K562 (cell line): ENCODE data around the gene ZDHHC6. TPM values are rescaled to one million over a fixed set of nuclear protein-coding genes. Genes with fewer than 3 reads are reported as not detected.

Source experiments
- MECOM ChIP-seq: fragments of 250-450 bp; sonication (Bioruptor Pico); IDR thresholded peaks from 2 replicates; pipeline ENCODE4 v1.8.0; 2022; ENCODE audit warnings: inconsistent platforms
- RBM14 ChIP-seq: fragments of 200-400 bp; formaldehyde crosslinking; IDR thresholded peaks from 2 replicates; pipeline ENCODE4 v1.6.1; 2018; ENCODE audit warnings: low read depth, mild to moderate bottlenecking, low read length, moderate library complexity, borderline replicate concordance; ENCODE audit not compliant: insufficient read depth
- SRSF3 ChIP-seq: fragments of 200-400 bp; formaldehyde crosslinking; IDR thresholded peaks from 2 replicates; pipeline ENCODE4 v1.6.1; 2016; ENCODE audit warnings: mild to moderate bottlenecking, low read length, moderate library complexity; ENCODE audit not compliant: insufficient read depth
- ZFPM2 ChIP-seq: fragments of 250-450 bp; sonication (Bioruptor Pico); IDR thresholded peaks from 2 replicates; pipeline ENCODE4 v1.5.1; 2022; ENCODE audit warnings: mild to moderate bottlenecking
- ZNF274 ChIP-seq: IDR thresholded peaks from 2 replicates; pipeline ENCODE4 v1.6.1; 2011; ENCODE audit warnings: low read depth, mild to moderate bottlenecking, low read length, moderate library complexity, borderline replicate concordance
- polyA plus RNA-seq, 8 experiments: library from polyadenylated mRNA; depleted of rRNA in 4 of 8; stranded (reverse) in 5 of 8; unstranded in 3 of 8; fragments of >200 nt; fragmentation: Nextera tagmentation in 2 of 8; fragmentation: Illumina TruSeq in 1 of 8; extraction: Ambion mirVana in 2 of 8; extraction: Trizol in 1 of 8; gene quantifications; 2 replicates each; pipeline versions ENCODE4 v1.2.1 to v1.2.3, GENCODE V29; 2011 to 2014; ENCODE audit warnings: inconsistent platforms in 1 of 8, missing spikeins in 1 of 8
- total RNA-seq, 7 experiments: library from RNA; depleted of rRNA in 6 of 7; stranded (reverse); fragments of >200 nt in 6 of 7; fragmentation: Illumina TruSeq in 2 of 7; extraction: Trizol in 2 of 7; gene quantifications; 2 replicates each; pipeline versions ENCODE4 v1.2.1 to v1.2.3, GENCODE V29; 2011 to 2021; ENCODE audit warnings: low replicate concordance in 1 of 7
- TF ChIP-seq, protein P1 (sequence below): IDR thresholded peaks from 3 replicates; pipeline ENCODE4 v1.6.1; 2011; ENCODE audit warnings: borderline replicate concordance, mild to moderate bottlenecking, moderate library complexity; ENCODE audit not compliant: insufficient read length; ENCODE audit errors: extremely low read depth
- TF ChIP-seq, protein P2 (sequence below): fragments of 450-650 bp; IDR thresholded peaks from 2 replicates; pipeline ENCODE4 v1.6.1; 2016; ENCODE audit warnings: low read depth, mild to moderate bottlenecking, moderate library complexity
- TF ChIP-seq, protein P3 (sequence below), 2 experiments: fragments of 450-650 bp; conservative IDR thresholded peaks; 2 replicates each; pipeline ENCODE4 v1.6.1; 2017; ENCODE audit warnings: mild to moderate bottlenecking in 2 of 2, moderate library complexity in 2 of 2

ZDHHC6 gene
- total and polyA plus RNA-seq, 9 of the 15 experiments (the other 6 are each of a cell fraction or from before 2014, with no cell fraction given) = 13.6 to 30.5 (median 21.5) TPM

DNA sequence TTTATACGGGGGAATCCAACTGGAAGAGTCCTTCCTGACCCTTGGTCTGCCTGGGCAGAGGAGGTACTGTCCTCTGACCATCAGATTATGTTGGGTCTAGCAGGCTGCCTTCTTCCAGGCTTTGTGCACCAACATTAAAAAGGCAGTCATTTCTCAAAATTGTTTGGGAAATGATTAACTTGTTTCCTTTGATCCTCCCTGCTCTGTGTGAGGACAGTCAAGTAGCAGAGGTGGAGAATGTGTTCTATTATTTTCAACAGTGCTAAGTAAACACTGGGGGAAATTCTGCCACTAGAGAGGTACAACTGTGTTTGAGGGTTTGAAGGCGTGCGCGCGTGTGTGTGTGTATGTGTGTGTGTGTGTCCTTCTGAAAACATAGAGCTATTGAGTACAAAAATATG lies 52.2 kb downstream of the ZDHHC6 start (continued):
- TF ChIP-seq, protein P1, sequence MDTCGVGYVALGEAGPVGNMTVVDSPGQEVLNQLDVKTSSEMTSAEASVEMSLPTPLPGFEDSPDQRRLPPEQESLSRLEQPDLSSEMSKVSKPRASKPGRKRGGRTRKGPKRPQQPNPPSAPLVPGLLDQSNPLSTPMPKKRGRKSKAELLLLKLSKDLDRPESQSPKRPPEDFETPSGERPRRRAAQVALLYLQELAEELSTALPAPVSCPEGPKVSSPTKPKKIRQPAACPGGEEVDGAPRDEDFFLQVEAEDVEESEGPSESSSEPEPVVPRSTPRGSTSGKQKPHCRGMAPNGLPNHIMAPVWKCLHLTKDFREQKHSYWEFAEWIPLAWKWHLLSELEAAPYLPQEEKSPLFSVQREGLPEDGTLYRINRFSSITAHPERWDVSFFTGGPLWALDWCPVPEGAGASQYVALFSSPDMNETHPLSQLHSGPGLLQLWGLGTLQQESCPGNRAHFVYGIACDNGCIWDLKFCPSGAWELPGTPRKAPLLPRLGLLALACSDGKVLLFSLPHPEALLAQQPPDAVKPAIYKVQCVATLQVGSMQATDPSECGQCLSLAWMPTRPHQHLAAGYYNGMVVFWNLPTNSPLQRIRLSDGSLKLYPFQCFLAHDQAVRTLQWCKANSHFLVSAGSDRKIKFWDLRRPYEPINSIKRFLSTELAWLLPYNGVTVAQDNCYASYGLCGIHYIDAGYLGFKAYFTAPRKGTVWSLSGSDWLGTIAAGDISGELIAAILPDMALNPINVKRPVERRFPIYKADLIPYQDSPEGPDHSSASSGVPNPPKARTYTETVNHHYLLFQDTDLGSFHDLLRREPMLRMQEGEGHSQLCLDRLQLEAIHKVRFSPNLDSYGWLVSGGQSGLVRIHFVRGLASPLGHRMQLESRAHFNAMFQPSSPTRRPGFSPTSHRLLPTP = no peak
- TF ChIP-seq, protein P2, sequence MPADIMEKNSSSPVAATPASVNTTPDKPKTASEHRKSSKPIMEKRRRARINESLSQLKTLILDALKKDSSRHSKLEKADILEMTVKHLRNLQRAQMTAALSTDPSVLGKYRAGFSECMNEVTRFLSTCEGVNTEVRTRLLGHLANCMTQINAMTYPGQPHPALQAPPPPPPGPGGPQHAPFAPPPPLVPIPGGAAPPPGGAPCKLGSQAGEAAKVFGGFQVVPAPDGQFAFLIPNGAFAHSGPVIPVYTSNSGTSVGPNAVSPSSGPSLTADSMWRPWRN = no peak
- no peak for TF ChIP-seq MECOM (CRISPR knock-in tag)
- TF ChIP-seq, protein P3, sequence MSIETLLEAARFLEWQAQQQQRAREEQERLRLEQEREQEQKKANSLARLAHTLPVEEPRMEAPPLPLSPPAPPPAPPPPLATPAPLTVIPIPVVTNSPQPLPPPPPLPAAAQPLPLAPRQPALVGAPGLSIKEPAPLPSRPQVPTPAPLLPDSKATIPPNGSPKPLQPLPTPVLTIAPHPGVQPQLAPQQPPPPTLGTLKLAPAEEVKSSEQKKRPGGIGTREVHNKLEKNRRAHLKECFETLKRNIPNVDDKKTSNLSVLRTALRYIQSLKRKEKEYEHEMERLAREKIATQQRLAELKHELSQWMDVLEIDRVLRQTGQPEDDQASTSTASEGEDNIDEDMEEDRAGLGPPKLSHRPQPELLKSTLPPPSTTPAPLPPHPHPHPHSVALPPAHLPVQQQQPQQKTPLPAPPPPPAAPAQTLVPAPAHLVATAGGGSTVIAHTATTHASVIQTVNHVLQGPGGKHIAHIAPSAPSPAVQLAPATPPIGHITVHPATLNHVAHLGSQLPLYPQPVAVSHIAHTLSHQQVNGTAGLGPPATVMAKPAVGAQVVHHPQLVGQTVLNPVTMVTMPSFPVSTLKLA (conservative IDR thresholded peaks at IDR 0.05) = no peak
- TF ChIP-seq ZNF274 = no peak
- no peak for TF ChIP-seq RBM14
- no peak for TF ChIP-seq SRSF3
- TF ChIP-seq ZFPM2 = no peak
